Hematopoietic multipotent progenitor cell (in vitro differentiated cells): Measurements from ENCODE around the gene SFT2D2. TPM values are rescaled to one million over a fixed set of nuclear protein-coding genes. Genes with fewer than 3 reads are reported as not detected.

Experiments used
- DNase-seq, 3 donors: peaks; one replicate each; pipeline ENCODE4 v3.0.0-alpha.2; 2011 to 2015; ENCODE audit warnings: low read depth in 2 of 3, low spot score in 2 of 3
- small RNA-seq: library from RNA; depleted of rRNA; stranded (forward); fragments of <200 nt; gene quantifications from one replicate; pipeline ENCODE3, GENCODE V24; 2012
- total RNA-seq: library from RNA; depleted of rRNA; stranded (reverse); fragments of >200 nt; gene quantifications from one replicate; pipeline ENCODE4 v1.2.3, GENCODE V29; 2012

SFT2D2 gene
- total RNA-seq, 1 donor: 30.4 TPM

DNA sequence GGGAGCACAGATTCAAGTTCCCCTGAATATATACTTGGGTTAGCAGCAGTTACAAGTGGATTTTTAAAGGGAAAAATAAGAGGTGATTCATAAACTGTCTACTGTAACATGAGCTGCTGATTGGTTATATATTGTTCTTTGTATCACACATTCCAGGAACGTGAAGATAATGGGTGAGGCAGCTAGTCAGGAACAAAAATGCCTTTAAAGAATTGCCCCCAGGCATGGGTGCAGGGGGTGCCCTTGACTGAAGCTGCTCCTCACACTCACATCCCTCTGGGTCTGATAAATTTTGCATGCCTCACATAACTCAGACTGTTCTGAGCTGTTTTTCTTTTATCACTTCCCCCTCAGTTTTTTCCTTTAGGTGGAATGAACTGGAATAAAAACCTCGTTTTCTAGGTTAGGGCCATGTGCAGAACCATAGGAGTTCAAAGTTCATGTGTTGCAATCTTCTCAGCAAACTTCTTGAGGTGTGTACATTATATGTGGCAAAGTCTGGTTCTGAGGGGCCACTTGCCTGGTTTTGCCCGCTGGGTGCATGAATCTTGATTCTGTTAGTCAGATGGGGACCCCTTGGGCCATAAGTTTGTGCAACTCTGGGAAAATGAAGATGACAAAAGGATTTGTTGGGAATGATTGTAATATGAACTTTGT is 76.0 kb downstream of the SFT2D2 start:
- DNase-seq: no peak

Small RNAs within 50 kb of the gene (small RNA-seq; reads per million reads assigned to genes)
- gene AL021397.1 (not detected), gene RNU6-1310P (not detected)

Other genes with a start within 250 kb of the SFT2D2 start
- 4.0 TPM for gene GPR161, start 89.1 kb upstream of the SFT2D2 start, total RNA-seq
- gene TIPRL, start 47.0 kb upstream of the SFT2D2 start, total RNA-seq: 10.5 TPM
- 1.3 TPM for gene TBX19, start 54.9 kb downstream of the SFT2D2 start, total RNA-seq